ENCODE results near the gene CAMSAP1. TPM values are rescaled to one million over a fixed set of nuclear protein-coding genes. Genes with fewer than 3 reads are reported as not detected.

The CAMSAP1 gene
- total RNA-seq, 1 donor from 2014 or later, result 150 TPM

DNA sequence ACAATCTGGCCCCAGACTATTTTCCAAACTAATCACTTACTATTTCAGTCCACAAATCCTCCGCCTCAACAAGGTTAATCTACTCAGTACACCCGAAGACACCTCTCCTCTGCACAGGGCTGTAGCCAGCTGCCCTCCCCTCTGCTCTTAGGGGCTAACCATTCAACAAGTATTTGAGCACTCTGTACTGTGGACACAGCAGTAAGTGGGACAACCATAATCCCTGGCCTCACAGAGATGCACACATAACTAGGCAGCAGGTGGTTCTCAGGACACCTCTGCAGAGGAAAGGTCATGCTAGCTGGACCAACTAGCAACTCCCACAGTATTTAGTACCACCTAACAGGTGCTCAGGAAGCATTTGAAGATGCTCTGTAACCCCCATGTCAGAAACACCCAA is 5.5 kb downstream of the CAMSAP1 start:
- Mint-ChIP-seq H3K4me1 (ENCODE audit: low read depth, unreplicated experiment) (peaks cover 44% of the 10 kb centered on the region), H3K27ac (ENCODE audit: unreplicated experiment) (peak overlapping the region; percentile 45), H3K36me3 (ENCODE audit: unreplicated experiment) (peaks cover 8% of the 10 kb centered on the region), H3K9me3 (ENCODE audit: unreplicated experiment) (peaks cover 17% of the 10 kb centered on the region), H3K27me3 (ENCODE audit: unreplicated experiment) (peaks cover 8% of the 10 kb centered on the region), H3K4me3 (ENCODE audit: unreplicated experiment) (peak overlapping the region; percentile 8)
- no peak for TF ChIP-seq CTCF (IDR thresholded peaks at IDR 0.05; ENCODE audit: partially characterized antibody, unreplicated experiment)
- DNase-seq, result no peak

GRCh38 chr9:135901031-135901758 is 6.2 kb downstream of the CAMSAP1 start:
- no peak for DNase-seq
- H3K4me1 Mint-ChIP-seq (ENCODE audit: low read depth, unreplicated experiment), result peaks cover 46% of the 10 kb centered on the region
- TF ChIP-seq CTCF (IDR thresholded peaks at IDR 0.05; ENCODE audit: partially characterized antibody, unreplicated experiment), result no peak
- H3K27ac Mint-ChIP-seq (ENCODE audit: unreplicated experiment), result peak overlapping the region; percentile 45
- H3K9me3 Mint-ChIP-seq (ENCODE audit: unreplicated experiment), result peaks cover 15% of the 10 kb centered on the region
- H3K4me3 Mint-ChIP-seq (ENCODE audit: unreplicated experiment), result peak overlapping the region; percentile 8
- peaks cover 8% of the 10 kb centered on the region for H3K36me3 Mint-ChIP-seq (ENCODE audit: unreplicated experiment)
- H3K27me3 Mint-ChIP-seq (ENCODE audit: unreplicated experiment), result peaks cover 6% of the 10 kb centered on the region

GRCh38 chr9:135898634-135899407 is 8.5 kb downstream of the CAMSAP1 start:
- Mint-ChIP-seq H3K27ac (ENCODE audit: unreplicated experiment) (no peak overlapping the region), H3K9me3 (ENCODE audit: unreplicated experiment) (peaks cover 9% of the 10 kb centered on the region), H3K4me3 (ENCODE audit: unreplicated experiment) (peak overlapping the region; percentile 7), H3K27me3 (ENCODE audit: unreplicated experiment) (peaks cover 2% of the 10 kb centered on the region), H3K36me3 (ENCODE audit: unreplicated experiment) (peaks cover 16% of the 10 kb centered on the region), H3K4me1 (ENCODE audit: low read depth, unreplicated experiment) (peaks cover 34% of the 10 kb centered on the region)
- TF ChIP-seq CTCF (IDR thresholded peaks at IDR 0.05; ENCODE audit: partially characterized antibody, unreplicated experiment), result no peak
- DNase-seq, result no peak

- no peak for TF ChIP-seq CTCF (IDR thresholded peaks at IDR 0.05; ENCODE audit: partially characterized antibody, unreplicated experiment)
- no peak overlapping the region for H3K4me3 Mint-ChIP-seq (ENCODE audit: unreplicated experiment)
Observed at GRCh38 chr9:135896626-135897025, 10.7 kb downstream of the CAMSAP1 start.

GRCh38 chr9:135896205-135896604 is 11.1 kb downstream of the CAMSAP1 start:
- Mint-ChIP-seq H3K27ac (ENCODE audit: unreplicated experiment) (no peak overlapping the region), H3K4me1 (ENCODE audit: low read depth, unreplicated experiment) (peaks cover 32% of the 10 kb centered on the region), H3K36me3 (ENCODE audit: unreplicated experiment) (peaks cover 16% of the 10 kb centered on the region), H3K4me3 (ENCODE audit: unreplicated experiment) (no peak overlapping the region), H3K9me3 (ENCODE audit: unreplicated experiment) (peaks cover 6% of the 10 kb centered on the region), H3K27me3 (ENCODE audit: unreplicated experiment) (peaks cover 3% of the 10 kb centered on the region)
- DNase-seq, result no peak
- no peak for TF ChIP-seq CTCF (IDR thresholded peaks at IDR 0.05; ENCODE audit: partially characterized antibody, unreplicated experiment)

More at GRCh38 chr9:135896626-135897025, 10.7 kb downstream of the CAMSAP1 start:
- H3K27me3 Mint-ChIP-seq (ENCODE audit: unreplicated experiment), result peaks cover 3% of the 10 kb centered on the region
- peaks cover 7% of the 10 kb centered on the region for H3K9me3 Mint-ChIP-seq (ENCODE audit: unreplicated experiment)
- peaks cover 16% of the 10 kb centered on the region for H3K36me3 Mint-ChIP-seq (ENCODE audit: unreplicated experiment)
- H3K4me1 Mint-ChIP-seq (ENCODE audit: low read depth, unreplicated experiment), result peaks cover 29% of the 10 kb centered on the region
- no peak overlapping the region for H3K27ac Mint-ChIP-seq (ENCODE audit: unreplicated experiment)
- no peak for DNase-seq

All from glutamatergic neuron (in vitro differentiated cells).